Myocyte (in vitro differentiated cells): Measurements from ENCODE around the gene ZNF727. TPM values are rescaled to one million over a fixed set of nuclear protein-coding genes. Genes with fewer than 3 reads are reported as not detected.
"Not testable (repeated sequence)": the region's sequence is repeated elsewhere in the genome, so short reads cannot be mapped to it uniquely, and the experiment has no call there.

Experiments used
- DNase-seq: peaks from one replicate; pipeline ENCODE4 v3.0.0-alpha.2; 2012; ENCODE audit warnings: low read depth
- polyA plus RNA-seq: library from polyadenylated mRNA; unstranded; fragments of >200 nt; gene quantifications from one replicate; pipeline ENCODE4 v1.2.1, GENCODE V29; 2012; ENCODE audit warnings: missing spikeins
- total RNA-seq: library from RNA; depleted of rRNA; stranded (reverse); fragments of >200 nt; gene quantifications from 2 replicates; pipeline ENCODE4 v1.2.3, GENCODE V29; 2014

The ZNF727 gene
- not detected in 2 replicates for total RNA-seq
- not detected for polyA plus RNA-seq

DNA sequence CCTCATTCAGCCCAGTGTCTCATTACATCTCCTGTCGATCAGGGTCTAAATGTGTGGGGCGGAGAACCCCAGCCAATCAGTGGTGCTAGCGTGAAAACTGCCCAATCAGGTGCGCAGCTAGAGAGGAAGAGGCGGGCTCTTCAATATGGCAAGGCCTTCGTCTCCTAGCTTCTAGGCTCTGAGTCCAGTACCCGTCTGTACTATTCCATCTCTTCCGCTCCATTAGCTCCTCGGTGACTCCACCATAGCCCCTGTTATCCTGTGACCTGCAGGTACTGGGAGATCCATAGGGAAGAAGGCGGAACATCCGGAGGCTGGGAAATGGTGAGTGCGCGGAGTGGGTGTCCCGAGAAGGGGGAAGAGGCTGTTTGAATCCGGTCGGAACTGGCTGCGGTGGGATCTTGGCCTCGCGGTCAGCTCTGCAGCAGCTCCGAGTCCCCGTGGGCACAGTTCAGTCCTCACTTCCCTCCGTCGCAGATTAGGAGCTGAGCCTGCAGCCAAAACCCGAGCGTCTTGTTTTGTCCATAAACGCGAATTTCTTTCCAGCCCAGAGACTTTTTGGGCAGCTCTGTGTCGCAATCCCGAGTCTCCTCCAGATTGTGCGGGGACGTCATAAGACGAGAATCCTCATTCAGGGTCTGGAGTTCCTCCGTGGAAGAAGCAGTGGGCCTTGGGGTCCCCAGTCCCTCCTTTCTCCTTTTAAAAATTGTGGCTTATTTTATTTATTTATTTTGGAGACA is at the start of gene ZNF727:
Gene ZNF727, plus strand, starts transcription at position 134 of the 740 bp plus-strand sequence. Its CDS starts 188 bp downstream, at position 322.
- DNase-seq: no peak

- no peak for DNase-seq
Measured at GRCh38 chr7:63998549-63998948, 46.7 kb upstream of the ZNF727 start, which contains the start of gene ZNF722. Gene ZNF722, plus strand, starts transcription at chr7:63998849. Its CDS starts 113 bp downstream, at chr7:63998962.

GRCh38 chr7:64015496-64015895 is 29.7 kb upstream of the ZNF727 start:
- not testable (repeated sequence) for DNase-seq

DNA sequence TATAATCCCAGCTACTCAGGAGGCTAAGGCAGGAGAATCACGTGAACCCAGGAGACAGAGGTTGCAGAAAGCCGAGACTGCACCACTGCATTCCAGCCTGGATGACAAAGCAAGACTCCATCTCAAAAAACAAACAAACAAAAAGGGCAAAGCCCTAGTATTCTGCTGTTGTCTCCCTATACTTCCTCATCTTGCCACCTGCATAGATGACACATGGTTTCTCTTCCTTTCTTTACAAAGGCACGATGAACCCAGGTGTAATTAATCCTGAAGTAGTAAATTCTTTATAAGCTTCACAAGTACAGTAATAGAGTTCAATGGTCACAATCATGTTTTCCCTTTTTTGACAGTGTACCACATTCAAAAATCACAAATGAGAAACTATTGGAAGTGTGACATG is 9.8 kb upstream of the ZNF727 start:
- no peak for DNase-seq

DNA sequence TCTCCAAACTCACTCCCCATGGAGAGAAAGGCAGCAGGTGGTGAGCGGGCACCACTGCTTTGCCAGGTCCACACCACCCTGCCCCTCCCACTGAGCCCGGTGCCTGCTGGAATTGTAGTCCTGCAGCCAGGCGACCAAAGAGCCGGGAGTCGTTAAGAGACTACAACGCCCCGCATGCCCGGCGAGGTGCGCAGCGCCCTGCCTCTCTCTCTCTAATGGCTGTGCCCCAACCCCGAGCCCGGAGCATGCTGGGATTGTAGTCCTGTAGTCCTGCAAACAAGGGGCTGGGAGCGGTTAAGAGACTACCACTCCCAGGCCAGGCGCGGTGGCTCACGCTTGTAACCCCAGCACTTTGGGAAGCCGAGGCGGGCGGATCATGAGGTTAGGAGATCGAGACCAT is 8.1 kb upstream of the ZNF727 start:
- no peak for DNase-seq

DNA sequence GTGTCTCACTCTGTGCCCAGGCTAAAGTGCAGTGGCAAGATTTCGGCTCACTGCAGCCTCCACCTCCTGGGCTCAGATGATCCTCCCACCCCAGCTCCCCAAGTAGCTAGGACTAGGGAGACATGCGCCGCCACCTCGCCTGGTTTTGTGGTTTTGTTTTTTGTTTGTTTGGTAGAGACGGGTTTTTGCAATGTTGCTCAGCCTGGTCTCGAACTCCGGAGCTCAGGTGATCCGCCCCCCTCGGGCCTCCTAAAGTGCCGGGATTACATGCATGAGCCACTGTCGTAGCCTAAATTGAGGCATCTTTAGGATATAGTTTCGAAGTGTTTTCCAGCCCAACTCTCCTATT is 781 bp downstream of the ZNF727 start:
- no peak for DNase-seq

DNA sequence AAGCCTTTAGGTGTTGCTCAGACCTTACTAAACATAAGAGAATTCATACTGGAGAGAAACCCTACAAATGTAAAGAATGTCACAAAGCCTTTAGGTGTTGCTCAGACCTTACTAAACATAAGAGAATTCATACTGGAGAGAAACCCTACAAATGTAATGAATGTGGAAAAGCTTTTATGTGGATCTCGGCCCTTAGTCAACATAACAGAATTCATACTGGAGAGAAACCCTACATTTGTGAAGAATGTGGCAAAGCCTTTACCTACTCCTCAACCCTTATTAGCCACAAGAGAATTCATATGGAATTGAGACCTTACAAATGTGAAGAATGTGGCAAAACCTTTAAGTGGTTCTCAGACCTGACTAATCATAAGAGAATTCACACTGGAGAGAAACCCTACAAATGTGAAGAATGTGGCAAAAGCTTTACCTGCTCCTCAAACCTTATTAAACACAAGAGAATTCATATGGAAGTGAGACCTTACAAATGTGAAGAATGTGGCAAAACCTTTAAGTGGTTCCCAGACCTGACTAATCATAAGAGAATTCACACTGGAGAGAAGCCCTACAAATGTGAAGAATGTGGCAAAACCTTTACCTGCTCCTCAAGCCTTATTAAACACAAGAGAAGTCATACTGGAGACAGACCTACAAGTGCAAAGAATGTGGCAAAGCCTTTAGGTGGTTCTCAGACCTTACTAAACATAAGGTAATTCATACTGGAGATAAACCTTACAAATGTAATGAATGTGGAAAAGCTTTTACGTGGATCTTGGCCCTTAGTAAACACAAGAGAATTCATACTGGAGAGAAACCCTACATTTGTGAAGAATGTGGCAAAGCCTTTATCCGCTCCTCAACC is 32.8 kb downstream of the ZNF727 start:
- not testable (repeated sequence) for DNase-seq

DNA sequence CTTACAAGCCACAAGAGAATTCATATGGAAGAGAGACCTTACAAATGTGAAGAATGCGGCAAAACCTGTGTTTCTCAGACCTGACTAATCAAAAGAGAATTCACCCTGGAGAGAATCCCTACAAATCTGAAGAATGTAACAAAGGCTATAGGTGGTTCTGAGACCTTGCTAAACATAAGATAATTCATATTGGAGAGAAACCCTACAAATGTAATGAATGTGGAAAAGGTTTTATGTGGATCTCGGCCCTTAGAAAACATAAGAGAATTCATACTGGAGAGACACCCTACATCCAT is 33.4 kb downstream of the ZNF727 start:
- DNase-seq: no peak

GRCh38 chr7:64087501-64087900 is 42.3 kb downstream of the ZNF727 start:
- DNase-seq: no peak

GRCh38 chr7:64088863-64089262 is 43.6 kb downstream of the ZNF727 start:
- DNase-seq: not testable (repeated sequence)

Other genes starting within 250 kb of the ZNF727 start
- not detected in 2 replicates for gene ZNF722, start 46.6 kb upstream of the ZNF727 start, total RNA-seq
- gene ZNF735, start 161.8 kb downstream of the ZNF727 start, total RNA-seq: not detected in 2 replicates
- not detected in 2 replicates for gene ZNF679, start 183.0 kb downstream of the ZNF727 start, total RNA-seq